Endometrium (tissue), 2 donors: Measurements from ENCODE around the gene APOBEC3G.

Source experiments
- FAIRE-seq: peaks from 2 replicates; lab custom pipeline; 2012; peaks lifted over from hg19 to GRCh38; lab: Jason Lieb, UNC
- donor health status: control.
- donor health status: control.

APOBEC3G gene

DNA sequence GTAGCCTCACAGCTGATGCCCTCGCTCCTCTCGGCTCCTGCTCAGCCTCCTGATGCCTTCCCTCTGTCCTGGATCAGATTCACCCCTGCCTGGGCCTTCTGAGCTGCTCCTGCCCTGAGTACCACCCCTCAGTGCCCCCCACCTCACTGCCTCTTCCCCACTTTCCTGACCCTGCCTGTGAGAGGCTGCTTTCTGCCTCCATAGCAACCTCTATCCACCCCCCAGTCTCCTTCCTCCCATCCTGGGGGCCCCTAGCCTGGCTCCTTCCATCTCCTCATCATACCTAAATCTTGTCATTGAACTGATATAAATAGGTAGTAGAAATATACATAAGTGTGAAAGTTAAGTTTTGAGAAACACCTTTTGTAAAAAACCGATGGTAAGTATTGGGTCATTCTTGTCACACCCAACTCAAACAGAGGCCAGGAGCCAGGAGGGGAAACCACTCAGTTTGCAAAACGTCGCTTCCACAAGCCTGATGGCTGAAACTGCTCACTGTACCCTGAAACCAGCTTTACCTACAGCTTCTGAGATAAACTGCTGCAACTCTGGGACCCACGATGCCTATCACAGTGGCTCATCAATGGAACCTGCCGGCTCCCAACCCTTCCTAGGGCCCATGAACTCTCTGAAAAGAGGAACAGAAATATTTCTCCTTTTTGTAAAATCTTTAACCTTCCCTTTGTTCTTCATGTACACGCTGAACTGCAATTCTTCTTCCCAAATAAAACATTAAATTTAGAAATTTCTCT lies 15.2 kb downstream of the APOBEC3G start:
- no peak for FAIRE-seq

DNA sequence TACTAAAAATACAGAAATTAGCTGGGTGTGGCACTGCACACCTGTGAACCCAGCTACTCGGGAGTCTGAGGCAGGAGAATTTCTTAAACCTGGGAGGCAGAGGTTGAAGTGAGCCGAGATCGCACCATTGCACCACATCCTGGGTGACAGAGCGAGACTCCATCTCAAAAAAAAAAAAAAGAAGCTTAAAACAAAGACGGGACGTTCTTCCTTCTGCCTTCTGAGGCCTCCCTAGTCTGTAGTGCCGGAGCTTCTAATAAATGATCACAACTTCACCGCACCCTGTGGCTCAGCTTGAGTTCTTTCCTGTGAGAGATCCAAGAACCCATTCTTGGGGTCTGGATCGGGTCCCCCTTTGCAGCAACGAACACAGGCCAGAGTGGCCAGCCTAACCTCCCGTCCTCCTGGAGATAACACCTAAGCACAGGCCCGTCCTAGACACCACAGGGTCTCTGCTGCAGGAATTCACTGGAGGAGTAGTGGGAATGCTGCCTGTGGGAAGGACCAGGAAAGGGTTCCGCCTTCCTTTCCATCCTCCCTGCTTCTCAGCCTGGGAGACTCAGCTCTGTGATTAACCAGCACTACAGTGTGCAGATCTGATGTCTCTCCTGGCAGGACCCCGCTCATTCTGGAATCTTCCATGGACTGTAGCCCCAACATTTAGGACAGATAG lies 17.8 kb downstream of the APOBEC3G start:
- FAIRE-seq = no peak

DNA sequence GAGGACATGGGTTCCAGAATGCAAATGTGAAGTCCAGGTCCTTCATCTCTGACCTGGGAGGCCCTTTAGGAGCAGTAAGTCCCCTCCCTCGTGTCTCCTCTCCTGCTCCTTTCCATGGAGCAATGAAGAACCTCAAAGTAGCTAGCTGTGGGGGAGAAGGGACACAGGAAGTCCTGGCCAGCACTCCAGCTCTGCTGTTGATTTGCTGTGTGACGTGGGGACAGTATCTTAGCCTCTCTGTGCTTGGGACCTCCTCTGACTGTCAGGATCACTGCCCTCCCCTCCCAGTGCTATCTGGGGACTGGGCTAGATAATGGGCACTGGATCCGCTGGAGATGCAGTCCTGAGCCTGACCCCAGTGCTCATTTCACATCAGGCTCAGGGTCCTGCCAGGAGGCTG lies 18.9 kb downstream of the APOBEC3G start:
- no peak for FAIRE-seq

DNA sequence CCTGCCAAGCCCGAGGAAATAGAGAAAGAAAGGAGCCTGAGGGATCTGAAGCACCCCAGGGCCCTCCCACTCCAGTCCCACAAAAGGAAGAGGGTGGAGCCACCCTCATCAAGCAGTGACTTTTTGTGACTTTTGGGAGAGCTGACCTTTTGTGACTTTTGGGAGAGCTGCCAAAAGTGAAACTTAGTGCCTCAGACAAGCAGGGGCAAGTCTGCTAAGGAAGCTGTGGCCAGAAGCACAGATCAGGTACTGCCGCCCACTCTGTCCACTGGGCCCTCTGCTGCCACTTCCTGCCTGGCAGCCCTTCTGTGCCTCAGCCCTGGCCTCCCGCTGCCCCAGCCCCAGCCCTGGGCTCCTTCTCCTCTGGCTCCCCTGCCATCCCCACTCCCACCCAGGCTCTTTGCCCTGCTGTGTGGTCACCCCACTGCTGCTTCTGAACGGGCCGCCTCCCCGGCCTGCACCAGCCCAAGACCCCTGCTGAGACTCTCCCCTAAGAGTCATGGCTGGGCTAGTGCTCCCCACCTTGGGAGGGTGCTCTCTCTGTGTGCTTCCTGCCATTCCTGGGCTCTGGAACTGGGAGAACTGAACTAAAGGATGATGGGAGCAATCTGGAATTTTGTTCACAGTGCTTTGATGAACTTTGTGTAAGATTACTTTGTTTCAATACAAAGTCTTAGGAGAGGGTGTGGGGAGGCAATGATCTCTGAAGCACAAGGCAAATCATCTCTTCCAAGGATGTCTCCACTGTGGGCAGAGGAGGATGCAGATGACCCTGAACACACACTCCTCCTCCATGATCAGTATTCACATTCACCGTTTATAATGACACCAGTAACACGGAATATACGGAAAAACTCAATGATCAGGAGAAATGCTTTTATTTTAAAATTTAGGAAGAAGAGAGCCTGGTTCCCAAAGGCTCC lies 20.3 kb downstream of the APOBEC3G start, which contains the start of gene APOBEC3H:
Gene APOBEC3H, plus strand, starts transcription at position 147 of the 923 bp plus-strand sequence. CDS start 3,035 bp downstream, outside the sequence.
- no peak for FAIRE-seq

DNA sequence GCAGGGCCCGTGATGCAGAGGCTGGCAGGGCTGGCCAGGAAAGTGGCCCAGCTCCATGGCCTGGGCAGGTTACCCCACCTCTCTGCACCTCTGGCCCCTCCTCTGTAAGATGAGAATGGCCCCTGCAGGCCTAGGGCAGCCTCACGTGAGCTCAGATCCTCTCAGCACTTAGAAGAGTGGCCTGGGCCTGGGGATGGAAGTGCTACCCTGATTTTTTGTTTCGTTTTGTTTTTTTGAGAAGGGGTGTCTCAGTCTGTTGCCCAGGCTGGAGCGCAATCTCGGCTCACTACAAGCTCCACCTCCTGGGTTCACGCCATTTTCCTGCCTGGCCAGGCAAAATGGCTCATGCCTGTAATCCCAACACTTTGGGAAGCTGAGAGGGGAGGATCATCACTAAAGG lies 21.0 kb downstream of the APOBEC3G start:
- no peak for FAIRE-seq

DNA sequence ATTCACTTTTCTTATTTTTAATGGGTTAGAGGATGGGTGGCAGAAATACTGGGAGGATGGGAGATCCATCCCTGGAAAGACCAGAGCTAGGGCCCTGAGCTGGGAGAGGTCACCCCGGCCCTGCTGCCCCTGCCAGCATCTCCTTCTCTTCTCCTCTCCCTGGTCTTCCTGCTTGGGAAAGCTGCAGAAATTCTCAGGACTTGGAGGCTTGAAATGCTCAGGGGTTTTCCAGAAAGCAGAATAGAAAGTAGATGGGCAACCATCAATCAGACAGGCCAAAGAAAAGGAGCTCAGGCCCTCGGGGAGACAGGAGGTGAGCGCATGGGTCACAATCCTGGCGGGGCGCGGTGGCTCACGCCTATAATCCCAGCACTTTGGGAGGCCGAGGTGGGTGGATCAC lies 21.5 kb downstream of the APOBEC3G start:
- no peak for FAIRE-seq

DNA sequence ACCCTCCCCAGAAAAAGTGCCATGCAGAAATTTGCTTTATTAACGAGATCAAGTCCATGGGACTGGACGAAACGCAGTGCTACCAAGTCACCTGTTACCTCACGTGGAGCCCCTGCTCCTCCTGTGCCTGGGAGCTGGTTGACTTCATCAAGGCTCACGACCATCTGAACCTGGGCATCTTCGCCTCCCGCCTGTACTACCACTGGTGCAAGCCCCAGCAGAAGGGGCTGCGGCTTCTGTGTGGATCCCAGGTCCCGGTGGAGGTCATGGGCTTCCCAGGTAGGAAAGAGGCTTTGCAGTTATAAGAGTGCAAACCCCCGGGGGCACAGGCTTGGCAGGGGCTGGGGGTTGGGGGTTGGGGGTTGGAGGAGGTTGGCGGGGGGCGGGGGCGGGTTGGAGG lies 24.2 kb downstream of the APOBEC3G start:
- FAIRE-seq = no peak

DNA sequence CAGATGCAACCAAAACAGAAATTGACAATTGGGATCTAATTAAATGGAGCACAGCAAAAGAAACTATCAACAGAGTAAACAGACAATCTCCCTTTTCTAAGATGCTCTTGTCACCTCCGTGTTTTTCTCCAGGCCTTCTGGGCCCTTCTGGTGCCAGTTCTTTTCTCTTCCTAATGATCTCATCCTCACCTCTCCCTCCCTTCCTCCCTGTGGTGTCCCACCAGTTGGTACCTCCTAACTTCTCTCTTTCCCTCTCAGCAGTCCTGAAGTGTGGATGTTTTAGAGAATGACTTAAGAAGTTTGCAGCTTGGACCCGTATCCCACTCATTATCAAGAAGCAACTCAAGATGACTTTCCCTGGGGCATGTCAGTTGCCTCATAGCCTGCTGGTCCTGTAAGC lies 26.4 kb downstream of the APOBEC3G start:
- FAIRE-seq = no peak

DNA sequence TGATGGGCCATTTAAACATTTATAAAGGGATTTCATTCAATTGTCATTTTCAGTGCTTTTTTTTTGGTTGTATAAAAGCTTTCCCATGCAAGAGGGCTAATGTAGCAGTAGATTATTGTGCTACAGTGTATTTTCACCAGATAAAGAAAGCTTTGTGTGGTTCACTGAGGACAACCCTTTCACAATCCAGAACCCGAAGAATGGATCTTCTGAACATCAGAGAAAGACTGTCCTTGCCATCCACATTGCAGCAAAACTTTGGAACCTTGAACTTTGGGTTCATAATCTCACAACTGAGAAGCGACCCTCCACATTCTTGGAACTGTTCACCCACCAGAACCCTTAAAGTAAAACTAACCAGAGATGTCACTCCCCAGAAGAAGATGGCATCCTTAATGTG lies 29.3 kb downstream of the APOBEC3G start:
- no peak for FAIRE-seq

DNA sequence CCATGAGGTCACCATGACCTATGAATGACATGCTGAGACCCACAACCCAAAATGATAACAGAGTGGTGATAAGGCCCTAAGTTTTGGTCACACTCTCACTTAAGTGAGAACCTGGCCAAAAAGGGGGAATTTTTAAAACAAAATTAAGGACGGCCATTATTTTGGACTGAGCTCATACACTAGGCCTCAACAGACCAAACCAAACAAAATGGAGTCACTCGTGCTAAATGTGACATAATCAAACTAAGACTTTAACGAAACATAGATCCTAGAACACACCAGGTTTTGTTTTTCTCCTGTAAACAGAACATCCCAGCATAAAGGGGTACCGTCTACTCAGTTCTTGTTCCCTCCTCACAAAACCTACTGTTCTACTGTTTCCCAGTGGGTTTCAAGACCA lies 31.4 kb downstream of the APOBEC3G start:
- FAIRE-seq = no peak

DNA sequence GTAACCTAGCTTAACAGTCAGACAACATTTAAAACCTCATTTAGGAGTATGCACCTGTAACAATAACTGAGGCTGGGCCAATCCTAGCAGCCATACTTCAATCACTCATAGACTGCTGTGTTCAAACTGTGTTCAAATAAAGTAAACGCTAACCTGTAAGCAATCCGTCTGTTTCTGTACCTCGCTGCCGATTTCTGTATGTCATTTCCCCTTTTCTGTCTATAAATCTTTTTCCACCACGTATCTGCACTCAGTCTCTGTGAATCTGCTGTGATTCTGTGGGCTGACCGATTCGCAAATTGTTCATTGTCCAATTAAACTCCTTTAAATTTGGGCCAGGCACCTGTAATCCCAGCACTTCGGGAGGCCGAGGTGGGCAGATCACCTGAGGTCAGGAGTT lies 32.3 kb downstream of the APOBEC3G start:
- FAIRE-seq = no peak

DNA sequence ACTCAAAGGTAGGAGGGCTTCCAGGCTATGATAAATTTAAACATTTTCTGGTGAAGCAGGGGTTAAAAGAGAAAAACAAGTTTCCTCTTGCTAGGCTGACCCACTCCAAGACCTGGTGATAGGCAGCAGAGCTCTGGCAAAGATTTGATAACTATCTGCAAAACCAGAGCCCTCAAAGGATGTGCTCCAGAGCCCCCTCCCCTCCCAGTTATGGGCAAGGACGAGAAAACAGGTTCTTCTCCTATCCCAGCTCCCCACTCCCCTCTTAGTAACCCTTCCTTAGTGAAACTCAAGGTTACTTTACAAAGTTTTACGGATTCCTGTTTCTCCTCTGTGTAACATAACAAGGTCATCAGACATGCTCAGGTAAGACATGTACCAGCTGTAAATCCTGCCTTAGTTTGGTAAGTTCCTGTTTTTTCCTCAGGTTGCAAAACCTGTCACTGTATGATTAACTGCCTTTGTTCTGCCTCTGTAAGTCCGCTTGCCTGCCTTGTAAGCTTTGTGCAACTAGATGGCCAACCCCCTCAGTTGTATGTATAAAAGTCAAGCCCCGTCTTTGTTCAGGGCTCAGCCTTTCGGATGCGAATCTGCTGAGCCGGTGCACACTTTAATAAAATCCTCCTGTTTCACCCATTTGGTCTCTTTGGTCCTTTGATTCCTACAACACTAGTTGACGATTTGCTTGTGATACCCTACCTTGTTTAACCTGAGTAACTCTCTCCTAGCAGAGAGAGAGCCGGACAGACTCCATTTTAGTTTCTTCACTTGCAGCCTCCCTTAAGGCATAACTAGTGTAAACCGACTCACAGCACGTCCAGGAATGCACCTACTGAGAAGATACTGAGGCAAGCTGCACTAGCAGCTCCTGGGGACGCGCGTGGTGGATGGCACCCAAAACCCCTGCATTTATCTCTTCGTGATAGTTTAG lies 33.8 kb downstream of the APOBEC3G start:
- FAIRE-seq = no peak

DNA sequence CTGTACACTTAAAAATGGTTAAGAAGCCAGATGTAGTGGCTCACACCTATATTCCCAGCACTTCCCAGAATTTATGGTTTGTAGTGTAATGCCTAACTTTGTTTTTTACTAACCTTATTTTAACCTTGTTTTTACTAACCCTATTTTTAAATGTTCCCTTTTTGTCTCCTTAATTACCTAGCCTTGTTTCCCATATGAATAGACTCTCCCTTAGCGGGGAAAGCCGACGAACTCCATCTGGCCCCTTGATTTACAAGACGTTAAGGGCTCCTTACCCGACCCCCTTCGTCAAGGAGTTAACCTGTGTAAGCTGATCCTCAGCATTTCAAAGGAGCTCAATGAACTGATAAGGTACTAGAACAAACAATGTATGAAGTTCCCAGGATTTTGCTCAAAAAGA lies 37.0 kb downstream of the APOBEC3G start:
- FAIRE-seq = no peak

DNA sequence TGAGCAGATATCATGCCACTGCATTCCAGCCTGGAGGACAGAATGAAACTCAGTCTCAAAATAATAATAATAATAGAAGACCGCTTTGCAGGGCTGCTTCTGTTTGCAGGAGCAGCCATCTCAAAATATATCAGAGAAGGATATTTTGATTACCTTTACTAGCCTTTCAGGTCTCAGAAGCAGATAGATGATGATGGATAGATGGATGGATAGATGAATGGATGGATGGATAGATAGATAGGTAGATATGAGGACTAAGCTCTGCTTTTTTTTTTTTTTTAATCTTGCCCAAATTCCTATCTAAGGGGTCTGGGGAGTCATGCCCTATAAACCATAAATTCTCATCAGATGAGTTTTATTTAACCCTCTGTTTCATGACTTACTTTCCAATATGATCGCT lies 38.5 kb downstream of the APOBEC3G start:
- no peak for FAIRE-seq

DNA sequence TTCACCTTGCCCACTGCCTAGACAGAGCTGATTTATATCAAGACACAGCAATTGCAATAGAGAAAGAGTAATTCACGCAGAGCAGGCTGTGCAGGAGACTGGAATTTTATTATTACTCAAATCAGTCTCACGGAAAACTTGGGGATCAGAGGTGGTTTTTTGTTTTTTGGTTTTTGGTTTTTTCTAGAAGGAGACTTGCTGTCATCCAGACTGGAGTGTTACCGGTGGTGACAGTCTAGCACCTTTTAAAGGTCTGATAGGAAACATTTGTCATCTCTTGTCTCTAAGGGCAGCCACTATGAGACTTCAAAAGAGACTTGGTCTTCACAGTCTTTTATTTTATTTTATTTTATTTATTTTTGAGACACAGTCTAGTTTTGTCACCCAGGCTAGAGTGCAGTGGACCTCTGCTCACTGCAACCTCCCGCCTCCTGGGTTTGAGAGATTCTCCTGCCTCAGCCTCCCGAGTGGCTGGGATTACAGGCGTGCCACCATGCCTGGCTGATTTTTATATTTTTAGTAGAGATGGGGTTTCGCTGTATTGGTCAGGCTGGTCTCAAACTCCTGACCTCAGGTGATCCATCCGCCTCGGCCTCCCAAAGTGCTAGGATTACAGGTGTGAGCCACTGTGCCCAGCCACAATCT lies 39.0 kb downstream of the APOBEC3G start:
- no peak for FAIRE-seq

DNA sequence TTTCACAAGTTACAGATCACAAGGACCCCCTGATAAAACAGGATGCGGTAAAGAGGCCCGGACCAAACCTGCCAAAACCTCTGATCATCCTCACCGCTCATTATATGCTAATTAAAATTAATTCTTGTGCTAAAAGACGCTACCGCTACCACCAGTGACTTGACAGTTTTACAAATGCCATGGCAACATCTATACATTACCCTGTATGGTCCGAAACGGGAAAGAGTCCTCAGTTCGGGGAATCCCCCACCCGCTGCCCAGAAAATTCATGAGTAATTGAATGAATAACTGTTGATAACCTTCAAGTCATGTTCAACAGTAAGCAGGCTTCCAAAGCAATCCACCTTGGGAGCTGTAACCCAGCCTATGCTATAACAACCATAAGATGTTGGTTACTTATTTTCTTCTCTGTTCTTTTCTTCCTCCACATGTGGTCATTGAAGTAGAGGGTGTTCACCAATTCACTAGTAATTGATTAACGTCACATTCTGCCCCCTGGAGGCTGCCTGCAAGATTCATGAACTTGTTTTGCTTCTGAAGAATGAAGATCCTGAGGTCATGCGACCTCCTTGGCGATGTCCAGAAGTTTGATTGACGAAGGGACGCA lies 40.6 kb downstream of the APOBEC3G start:
- FAIRE-seq = no peak

DNA sequence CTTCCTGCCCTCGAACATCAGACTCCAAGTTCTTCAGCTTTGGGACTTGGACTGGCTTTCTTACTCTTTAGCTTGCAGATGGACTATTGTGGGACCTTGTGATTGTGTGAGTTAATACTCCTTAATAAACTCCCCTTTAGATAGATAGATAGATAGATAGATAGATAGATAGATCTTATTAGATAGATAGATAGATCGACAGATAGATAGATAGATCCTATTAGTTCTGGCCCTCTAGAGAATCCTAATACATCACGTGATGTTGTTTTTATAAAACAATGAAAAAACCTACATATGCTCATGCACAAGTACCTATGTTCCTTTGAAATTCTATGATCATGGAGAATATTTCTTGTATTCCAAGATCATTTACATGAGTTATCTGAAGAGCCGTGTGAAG lies 43.9 kb downstream of the APOBEC3G start:
- no peak for FAIRE-seq

DNA sequence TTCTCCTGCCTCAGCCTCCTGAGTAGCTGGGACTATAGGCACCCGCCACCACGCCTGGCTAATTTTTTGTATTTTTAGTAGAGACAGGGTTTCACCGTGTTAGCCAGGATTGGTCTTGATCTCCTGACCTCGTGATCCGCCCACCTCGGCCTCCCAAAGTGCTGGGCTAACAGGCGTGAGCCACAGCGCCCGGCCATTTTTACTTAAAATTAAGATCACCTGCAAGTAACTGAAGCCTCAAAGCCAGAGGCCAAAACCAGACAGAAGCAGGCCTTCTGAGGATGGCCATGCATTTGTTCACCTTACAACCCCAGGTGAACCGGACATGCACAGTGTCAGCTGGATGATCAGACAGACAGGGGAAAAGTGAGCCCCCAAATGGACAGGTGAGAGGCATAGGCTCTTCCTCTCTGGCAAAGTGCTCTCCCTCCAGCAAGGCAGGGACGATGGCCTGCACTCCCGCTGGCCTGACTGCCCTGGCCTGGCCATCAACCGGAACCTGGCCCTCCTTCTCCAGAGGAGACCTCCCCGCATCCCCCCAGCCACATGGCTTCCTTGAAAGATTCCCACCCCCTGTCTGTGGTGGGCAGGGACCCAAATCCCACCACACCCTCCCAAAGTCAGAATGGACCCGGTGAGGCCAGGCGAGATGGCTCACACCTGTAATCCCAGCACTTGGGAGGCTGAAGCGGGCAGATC lies 45.8 kb downstream of the APOBEC3G start:
- FAIRE-seq = no peak

DNA sequence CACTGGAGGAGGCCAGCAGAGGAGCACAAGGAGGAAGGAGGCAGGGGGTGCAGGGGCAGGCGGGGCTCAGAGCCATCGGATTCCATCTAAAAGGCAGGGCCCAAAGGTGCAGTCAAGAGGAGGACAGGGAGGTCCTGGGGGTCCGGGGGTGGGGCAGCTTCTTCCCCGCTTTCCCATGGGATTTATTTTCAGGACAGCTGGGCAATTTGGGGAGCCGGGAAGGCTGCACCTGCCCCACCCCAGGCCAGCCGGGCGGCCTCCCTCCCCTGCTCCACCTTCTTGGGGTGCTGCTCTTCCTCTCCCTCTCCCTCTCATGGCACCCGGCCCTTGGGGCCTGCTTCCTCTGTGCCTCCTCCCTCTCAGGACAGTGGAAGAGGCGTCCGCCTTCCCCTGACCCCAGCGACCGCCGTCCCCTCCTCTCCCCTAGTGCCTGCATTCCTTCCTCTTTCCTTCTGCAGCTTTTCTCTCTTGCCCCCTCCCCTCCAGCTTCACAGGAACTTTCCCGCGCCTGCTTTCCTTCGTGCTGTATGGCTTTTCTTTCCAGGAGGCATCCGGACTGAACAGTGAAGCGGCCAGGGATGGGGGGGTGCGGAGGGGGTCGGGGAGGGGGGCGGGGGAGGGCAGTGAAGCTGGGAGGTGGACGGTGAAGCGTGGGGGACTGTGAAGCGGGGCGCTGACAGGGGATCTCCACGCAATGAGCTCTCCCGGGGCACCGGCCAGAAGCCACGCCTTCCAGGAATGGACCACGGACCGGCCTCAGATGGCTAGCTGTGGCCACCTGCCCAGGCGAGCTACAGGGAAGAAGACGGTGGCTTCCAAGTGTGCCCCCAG lies 46.9 kb downstream of the APOBEC3G start:
- no peak for FAIRE-seq
